ENCODE data around the gene BLVRA. TPM values are rescaled to one million over a fixed set of nuclear protein-coding genes. Genes with fewer than 3 reads are reported as not detected.
A peak's percentile ranks its signal among the peaks of the same experiment; 100 is the strongest.

The BLVRA gene
- total RNA-seq, 1 donor from 2014 or later = 27.7 TPM

- Histone ChIP-seq H3K4me3 (ENCODE audit: low read length in 3 of 3) (peak overlapping the region in 1 of 3 donors; percentile 23), H3K27me3 (ENCODE audit: control insufficient read depth in 3 of 3, insufficient read depth in 3 of 3, low read length in 3 of 3) (no peaks in the 10 kb centered on the region), H3K9me3 (ENCODE audit: control insufficient read depth in 3 of 3, low read length in 3 of 3) (no peaks in the 10 kb centered on the region), H3K27ac (ENCODE audit: low read depth, low read length) (no peak overlapping the region), H3K9ac (ENCODE audit: low read depth in 1 of 3, low read length in 3 of 3) (no peak overlapping the region), H3K4me1 (ENCODE audit: control insufficient read depth in 3 of 3, insufficient read depth in 3 of 3, low read length in 3 of 3) (peaks cover 9 to 11% (median 10%) of the 10 kb centered on the region in 3 donors), H3K36me3 (ENCODE audit: control insufficient read depth in 3 of 3, insufficient read depth in 3 of 3, low read length in 3 of 3) (no peaks in the 10 kb centered on the region)
Observed at GRCh38 chr7:43749383-43749940, 9.0 kb upstream of the BLVRA start.

DNA sequence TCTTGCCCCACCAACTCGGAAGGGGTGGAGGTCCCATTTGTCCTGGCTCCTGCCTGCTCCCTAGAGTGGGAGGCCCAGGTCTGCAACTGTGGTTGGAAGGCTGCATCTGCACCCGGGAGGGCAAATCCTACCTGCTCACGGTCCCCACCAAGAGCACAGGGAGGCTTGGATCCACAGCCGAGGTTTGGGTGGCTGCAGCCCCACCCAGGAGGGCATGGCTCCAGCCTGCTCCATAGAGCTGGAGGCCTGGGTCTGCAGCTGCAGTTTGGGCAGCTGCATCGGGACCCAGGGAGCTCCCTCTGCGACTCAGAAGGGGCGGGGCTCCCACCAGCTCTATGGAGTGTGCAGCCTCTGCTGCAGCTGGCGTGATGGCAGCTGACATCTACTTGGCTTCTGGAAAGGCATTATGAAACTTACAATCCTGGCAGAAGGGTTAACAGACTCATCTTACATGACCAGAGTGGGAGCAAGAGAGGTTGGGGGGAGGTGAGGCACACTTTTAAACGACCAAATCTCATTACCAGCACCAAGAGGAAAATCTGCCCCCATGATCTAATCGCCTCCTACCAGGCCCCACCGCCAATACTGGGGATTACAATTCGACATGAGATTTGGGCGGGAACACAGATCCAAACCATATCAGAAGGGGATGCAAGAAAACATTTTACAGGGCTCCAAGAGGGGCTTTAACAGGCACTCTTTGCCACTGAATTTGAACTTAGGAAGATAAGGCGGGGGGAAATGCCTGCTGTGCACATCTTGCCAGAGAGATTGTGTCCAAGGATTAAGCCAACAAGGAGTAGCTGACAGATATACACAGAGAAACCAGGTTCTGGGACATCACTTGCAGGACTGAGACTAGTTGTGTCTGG is 8.2 kb upstream of the BLVRA start:
- no peaks in the 10 kb centered on the region for H3K36me3 ChIP-seq (ENCODE audit: control insufficient read depth in 3 of 3, insufficient read depth in 3 of 3, low read length in 3 of 3)
- H3K4me1 ChIP-seq (ENCODE audit: control insufficient read depth in 3 of 3, insufficient read depth in 3 of 3, low read length in 3 of 3) = peaks cover 9 to 11% (median 10%) of the 10 kb centered on the region in 3 donors
- H3K9ac ChIP-seq (ENCODE audit: low read depth in 1 of 3, low read length in 3 of 3) = peak overlapping the region in 2 of 3 donors; percentile 38 to 50
- no peaks in the 10 kb centered on the region for H3K9me3 ChIP-seq (ENCODE audit: control insufficient read depth in 3 of 3, low read length in 3 of 3)
- no peak overlapping the region for H3K27ac ChIP-seq (ENCODE audit: low read depth, low read length)
- no peaks in the 10 kb centered on the region for H3K27me3 ChIP-seq (ENCODE audit: control insufficient read depth in 3 of 3, insufficient read depth in 3 of 3, low read length in 3 of 3)
- peak overlapping the region; percentile 23 to 57 (median 56) for H3K4me3 ChIP-seq (ENCODE audit: low read length in 3 of 3)

- Histone ChIP-seq H3K4me1 (ENCODE audit: control insufficient read depth in 3 of 3, insufficient read depth in 3 of 3, low read length in 3 of 3) (peaks cover 9 to 11% (median 10%) of the 10 kb centered on the region in 3 donors), H3K4me3 (ENCODE audit: low read length in 3 of 3) (no peak overlapping the region), H3K36me3 (ENCODE audit: control insufficient read depth in 3 of 3, insufficient read depth in 3 of 3, low read length in 3 of 3) (no peaks in the 10 kb centered on the region), H3K9me3 (ENCODE audit: control insufficient read depth in 3 of 3, low read length in 3 of 3) (no peaks in the 10 kb centered on the region), H3K27me3 (ENCODE audit: control insufficient read depth in 3 of 3, insufficient read depth in 3 of 3, low read length in 3 of 3) (no peaks in the 10 kb centered on the region), H3K9ac (ENCODE audit: low read depth in 1 of 3, low read length in 3 of 3) (no peak overlapping the region), H3K27ac (ENCODE audit: low read depth, low read length) (no peak overlapping the region)
Observed at GRCh38 chr7:43752411-43752810, 6.1 kb upstream of the BLVRA start.

- Histone ChIP-seq H3K27ac (ENCODE audit: low read depth, low read length) (no peak overlapping the region), H3K9me3 (ENCODE audit: control insufficient read depth in 3 of 3, low read length in 3 of 3) (no peaks in the 10 kb centered on the region), H3K27me3 (ENCODE audit: control insufficient read depth in 3 of 3, insufficient read depth in 3 of 3, low read length in 3 of 3) (no peaks in the 10 kb centered on the region), H3K36me3 (ENCODE audit: control insufficient read depth in 3 of 3, insufficient read depth in 3 of 3, low read length in 3 of 3) (no peaks in the 10 kb centered on the region), H3K4me1 (ENCODE audit: control insufficient read depth in 3 of 3, insufficient read depth in 3 of 3, low read length in 3 of 3) (peaks cover 9 to 18% (median 16%) of the 10 kb centered on the region in 3 donors), H3K9ac (ENCODE audit: low read depth in 1 of 3, low read length in 3 of 3) (no peak overlapping the region), H3K4me3 (ENCODE audit: low read length in 3 of 3) (no peak overlapping the region)
Observed at GRCh38 chr7:43753271-43753810, 5.1 kb upstream of the BLVRA start.

- H3K27me3 ChIP-seq (ENCODE audit: control insufficient read depth in 3 of 3, insufficient read depth in 3 of 3, low read length in 3 of 3) = no peaks in the 10 kb centered on the region
- H3K36me3 ChIP-seq (ENCODE audit: control insufficient read depth in 3 of 3, insufficient read depth in 3 of 3, low read length in 3 of 3) = no peaks in the 10 kb centered on the region
- H3K9me3 ChIP-seq (ENCODE audit: control insufficient read depth in 3 of 3, low read length in 3 of 3) = no peaks in the 10 kb centered on the region
- no peak overlapping the region for H3K27ac ChIP-seq (ENCODE audit: low read depth, low read length)
- H3K4me1 ChIP-seq (ENCODE audit: control insufficient read depth in 3 of 3, insufficient read depth in 3 of 3, low read length in 3 of 3) = peaks cover 9 to 18% (median 16%) of the 10 kb centered on the region in 3 donors
- H3K9ac ChIP-seq (ENCODE audit: low read depth in 1 of 3, low read length in 3 of 3) = no peak overlapping the region
- no peak overlapping the region for H3K4me3 ChIP-seq (ENCODE audit: low read length in 3 of 3)
Observed at GRCh38 chr7:43753843-43754242, 4.6 kb upstream of the BLVRA start.

GRCh38 chr7:43754596-43754995 is 3.9 kb upstream of the BLVRA start:
- Histone ChIP-seq H3K9ac (ENCODE audit: low read depth in 1 of 3, low read length in 3 of 3) (no peak overlapping the region), H3K27ac (ENCODE audit: low read depth, low read length) (no peak overlapping the region), H3K36me3 (ENCODE audit: control insufficient read depth in 3 of 3, insufficient read depth in 3 of 3, low read length in 3 of 3) (no peaks in the 10 kb centered on the region), H3K4me3 (ENCODE audit: low read length in 3 of 3) (no peak overlapping the region), H3K4me1 (ENCODE audit: control insufficient read depth in 3 of 3, insufficient read depth in 3 of 3, low read length in 3 of 3) (peaks cover 12 to 18% (median 16%) of the 10 kb centered on the region in 3 donors), H3K27me3 (ENCODE audit: control insufficient read depth in 3 of 3, insufficient read depth in 3 of 3, low read length in 3 of 3) (no peaks in the 10 kb centered on the region), H3K9me3 (ENCODE audit: control insufficient read depth in 3 of 3, low read length in 3 of 3) (no peaks in the 10 kb centered on the region)

GRCh38 chr7:43756368-43757072 is 2.0 kb upstream of the BLVRA start:
- no peaks in the 10 kb centered on the region for H3K36me3 ChIP-seq (ENCODE audit: control insufficient read depth in 3 of 3, insufficient read depth in 3 of 3, low read length in 3 of 3)
- no peak overlapping the region for H3K9ac ChIP-seq (ENCODE audit: low read depth in 1 of 3, low read length in 3 of 3)
- H3K4me3 ChIP-seq (ENCODE audit: low read length in 3 of 3) = no peak overlapping the region
- H3K27ac ChIP-seq (ENCODE audit: low read depth, low read length) = no peak overlapping the region
- peaks cover 5 to 7% (median 5%) of the 10 kb centered on the region in 3 donors for H3K4me1 ChIP-seq (ENCODE audit: control insufficient read depth in 3 of 3, insufficient read depth in 3 of 3, low read length in 3 of 3)
- no peaks in the 10 kb centered on the region for H3K9me3 ChIP-seq (ENCODE audit: control insufficient read depth in 3 of 3, low read length in 3 of 3)
- H3K27me3 ChIP-seq (ENCODE audit: control insufficient read depth in 3 of 3, insufficient read depth in 3 of 3, low read length in 3 of 3) = no peaks in the 10 kb centered on the region

DNA sequence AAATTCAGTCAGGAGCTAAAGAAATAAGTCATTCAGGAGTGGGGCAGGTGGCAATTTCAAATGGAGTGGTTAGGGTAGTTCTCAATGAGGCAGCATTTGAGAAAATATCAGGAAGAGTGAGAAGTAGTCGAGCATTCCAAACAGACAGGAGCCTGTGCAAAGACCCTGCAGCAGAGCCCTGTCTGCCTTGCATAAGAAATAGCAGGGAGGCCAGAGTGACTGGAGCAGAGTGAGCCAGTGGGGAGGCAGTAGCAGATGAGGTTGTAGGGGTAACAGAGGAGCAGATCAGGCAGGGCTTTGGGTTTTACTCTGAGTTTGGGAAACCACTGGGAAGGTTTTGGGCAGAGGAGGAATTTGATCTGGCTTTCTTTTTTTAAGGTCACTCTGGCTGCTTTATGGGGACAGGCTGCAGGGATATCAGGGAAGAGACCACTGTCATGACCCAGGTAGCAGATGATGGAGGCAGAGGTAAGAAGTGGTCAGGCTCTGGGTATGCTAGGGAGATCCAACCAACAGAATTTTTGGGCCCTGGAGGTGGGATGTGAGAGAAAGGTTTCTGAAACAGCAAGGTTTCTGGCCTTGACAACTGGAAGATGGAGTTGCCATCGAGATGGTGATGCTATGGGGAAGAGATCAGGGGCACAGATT is 1.3 kb upstream of the BLVRA start:
- Histone ChIP-seq H3K36me3 (ENCODE audit: control insufficient read depth in 3 of 3, insufficient read depth in 3 of 3, low read length in 3 of 3) (no peaks in the 10 kb centered on the region), H3K27ac (ENCODE audit: low read depth, low read length) (no peak overlapping the region), H3K9me3 (ENCODE audit: control insufficient read depth in 3 of 3, low read length in 3 of 3) (no peaks in the 10 kb centered on the region), H3K4me1 (ENCODE audit: control insufficient read depth in 3 of 3, insufficient read depth in 3 of 3, low read length in 3 of 3) (peaks cover 5 to 8% (median 7%) of the 10 kb centered on the region in 3 donors), H3K4me3 (ENCODE audit: low read length in 3 of 3) (no peak overlapping the region), H3K9ac (ENCODE audit: low read depth in 1 of 3, low read length in 3 of 3) (no peak overlapping the region), H3K27me3 (ENCODE audit: control insufficient read depth in 3 of 3, insufficient read depth in 3 of 3, low read length in 3 of 3) (no peaks in the 10 kb centered on the region)

GRCh38 chr7:43758822-43759683 is 573 bp downstream of the BLVRA start:
- peaks cover 5 to 13% (median 8%) of the 10 kb centered on the region in 3 donors for H3K4me1 ChIP-seq (ENCODE audit: control insufficient read depth in 3 of 3, insufficient read depth in 3 of 3, low read length in 3 of 3)
- peak overlapping the region; percentile 81 to 90 (median 82) for H3K4me3 ChIP-seq (ENCODE audit: low read length in 3 of 3)
- no peaks in the 10 kb centered on the region for H3K36me3 ChIP-seq (ENCODE audit: control insufficient read depth in 3 of 3, insufficient read depth in 3 of 3, low read length in 3 of 3)
- H3K9me3 ChIP-seq (ENCODE audit: control insufficient read depth in 3 of 3, low read length in 3 of 3) = no peaks in the 10 kb centered on the region
- peak overlapping the region; percentile 83 to 89 (median 83) for H3K9ac ChIP-seq (ENCODE audit: low read depth in 1 of 3, low read length in 3 of 3)
- no peaks in the 10 kb centered on the region for H3K27me3 ChIP-seq (ENCODE audit: control insufficient read depth in 3 of 3, insufficient read depth in 3 of 3, low read length in 3 of 3)
- peak overlapping the region; percentile 54 for H3K27ac ChIP-seq (ENCODE audit: low read depth, low read length)
